Measurements from ENCODE around the gene SEMA5A. TPM values are rescaled to one million over a fixed set of nuclear protein-coding genes. Genes with fewer than 3 reads are reported as not detected.

The SEMA5A gene
- total RNA-seq, 1 donor from 2014 or later: 11.9 TPM

DNA sequence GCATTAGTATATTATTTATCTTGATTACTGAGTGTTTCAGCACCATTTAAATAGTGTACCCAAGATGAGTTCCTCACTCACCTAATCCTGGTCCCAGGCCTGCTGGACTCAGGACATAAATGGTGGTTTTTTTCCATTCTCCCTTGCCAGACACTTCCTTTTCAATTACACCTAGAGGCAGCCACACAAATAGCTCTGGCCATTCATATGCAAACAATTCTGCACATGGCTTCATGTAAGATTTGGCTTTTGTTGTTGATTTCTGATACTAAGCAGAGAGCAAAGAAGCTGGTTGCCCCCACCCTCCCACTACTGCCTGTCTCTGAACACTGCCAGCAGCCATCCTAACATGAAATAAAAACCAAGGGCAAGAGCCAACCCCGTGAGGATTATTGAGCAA is 180.4 kb downstream of the SEMA5A start:
- no peak overlapping the region for H3K4me2 ChIP-seq
- no peaks in the 10 kb centered on the region for H3K27me3 ChIP-seq
- H3K4me1 ChIP-seq: peaks cover 8% of the 10 kb centered on the region
- H3F3A ChIP-seq (ENCODE audit: low read depth): no peaks in the 10 kb centered on the region
- peak; percentile 34 for DNase-seq (ENCODE audit: low spot score)
- Mint-ChIP-seq H3K27ac (peak overlapping the region; percentile 13), H3K4me3 (no peak overlapping the region), H3K9me3 (peaks cover 5% of the 10 kb centered on the region), H3K36me3 (peaks cover 9% of the 10 kb centered on the region), H3K4me1 (peaks cover 24% of the 10 kb centered on the region), H3K27me3 (ENCODE audit: insufficient read depth, low read depth) (no peaks in the 10 kb centered on the region)
- no peaks in the 10 kb centered on the region for H4K20me1 ChIP-seq (ENCODE audit: low read depth)
- no peak overlapping the region for H3K4me3 ChIP-seq
- H2AFZ ChIP-seq (replicated peaks): no peak overlapping the region
- H3K36me3 ChIP-seq: no peaks in the 10 kb centered on the region
- peaks cover 9% of the 10 kb centered on the region for H3K9me3 ChIP-seq (ENCODE audit: low read depth)
- TF ChIP-seq, protein P1, sequence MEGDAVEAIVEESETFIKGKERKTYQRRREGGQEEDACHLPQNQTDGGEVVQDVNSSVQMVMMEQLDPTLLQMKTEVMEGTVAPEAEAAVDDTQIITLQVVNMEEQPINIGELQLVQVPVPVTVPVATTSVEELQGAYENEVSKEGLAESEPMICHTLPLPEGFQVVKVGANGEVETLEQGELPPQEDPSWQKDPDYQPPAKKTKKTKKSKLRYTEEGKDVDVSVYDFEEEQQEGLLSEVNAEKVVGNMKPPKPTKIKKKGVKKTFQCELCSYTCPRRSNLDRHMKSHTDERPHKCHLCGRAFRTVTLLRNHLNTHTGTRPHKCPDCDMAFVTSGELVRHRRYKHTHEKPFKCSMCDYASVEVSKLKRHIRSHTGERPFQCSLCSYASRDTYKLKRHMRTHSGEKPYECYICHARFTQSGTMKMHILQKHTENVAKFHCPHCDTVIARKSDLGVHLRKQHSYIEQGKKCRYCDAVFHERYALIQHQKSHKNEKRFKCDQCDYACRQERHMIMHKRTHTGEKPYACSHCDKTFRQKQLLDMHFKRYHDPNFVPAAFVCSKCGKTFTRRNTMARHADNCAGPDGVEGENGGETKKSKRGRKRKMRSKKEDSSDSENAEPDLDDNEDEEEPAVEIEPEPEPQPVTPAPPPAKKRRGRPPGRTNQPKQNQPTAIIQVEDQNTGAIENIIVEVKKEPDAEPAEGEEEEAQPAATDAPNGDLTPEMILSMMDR (IDR thresholded peaks at IDR 0.05): peak; percentile 8
- TF ChIP-seq EZH2phosphoT487 (IDR thresholded peaks at IDR 0.05) (no peak), EZH2 (IDR thresholded peaks at IDR 0.05) (no peak)
- H3K27ac ChIP-seq: no peak overlapping the region
- H3K79me2 ChIP-seq (ENCODE audit: low read depth): no peaks in the 10 kb centered on the region
- H3K9ac ChIP-seq: no peak overlapping the region

DNA sequence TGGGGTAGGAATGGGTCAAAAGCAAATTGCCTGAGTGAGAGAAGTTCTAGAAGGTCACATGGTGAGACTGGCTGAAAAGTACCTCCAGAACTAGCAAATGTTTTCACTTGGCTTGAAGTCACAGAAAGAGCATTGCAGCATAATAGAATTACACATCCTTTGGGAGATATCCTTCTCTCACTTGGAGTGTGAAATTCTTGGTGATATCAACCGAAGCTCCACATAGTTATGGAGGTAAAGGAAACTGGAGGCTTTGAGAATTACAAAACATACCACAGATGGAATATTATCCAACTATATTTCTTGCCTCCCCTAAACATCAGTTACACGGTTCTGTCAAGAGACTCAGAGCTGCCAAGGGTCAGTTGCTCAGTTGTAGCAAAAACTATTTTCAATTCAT is 182.4 kb downstream of the SEMA5A start:
- Histone ChIP-seq H3K27me3 (no peaks in the 10 kb centered on the region), H3K4me2 (no peak overlapping the region), H3F3A (ENCODE audit: low read depth) (no peaks in the 10 kb centered on the region), H3K79me2 (ENCODE audit: low read depth) (no peaks in the 10 kb centered on the region), H3K36me3 (no peaks in the 10 kb centered on the region), H3K9ac (no peak overlapping the region), H3K9me3 (ENCODE audit: low read depth) (peaks cover under 1% of the 10 kb centered on the region), H4K20me1 (ENCODE audit: low read depth) (no peaks in the 10 kb centered on the region), H3K4me1 (peaks cover 8% of the 10 kb centered on the region), H3K27ac (no peak overlapping the region), H3K4me3 (no peak overlapping the region), H2AFZ (replicated peaks) (no peak overlapping the region)
- Mint-ChIP-seq H3K36me3 (peaks cover 1% of the 10 kb centered on the region), H3K27me3 (ENCODE audit: insufficient read depth, low read depth) (no peaks in the 10 kb centered on the region), H3K9me3 (peaks cover under 1% of the 10 kb centered on the region), H3K4me3 (no peak overlapping the region), H3K4me1 (peaks cover 20% of the 10 kb centered on the region), H3K27ac (no peak overlapping the region)
- DNase-seq (ENCODE audit: low spot score): no peak
- TF ChIP-seq EZH2phosphoT487 (IDR thresholded peaks at IDR 0.05): no peak
- TF ChIP-seq EZH2 (IDR thresholded peaks at IDR 0.05): no peak
- TF ChIP-seq, protein P1 (IDR thresholded peaks at IDR 0.05): no peak

DNA sequence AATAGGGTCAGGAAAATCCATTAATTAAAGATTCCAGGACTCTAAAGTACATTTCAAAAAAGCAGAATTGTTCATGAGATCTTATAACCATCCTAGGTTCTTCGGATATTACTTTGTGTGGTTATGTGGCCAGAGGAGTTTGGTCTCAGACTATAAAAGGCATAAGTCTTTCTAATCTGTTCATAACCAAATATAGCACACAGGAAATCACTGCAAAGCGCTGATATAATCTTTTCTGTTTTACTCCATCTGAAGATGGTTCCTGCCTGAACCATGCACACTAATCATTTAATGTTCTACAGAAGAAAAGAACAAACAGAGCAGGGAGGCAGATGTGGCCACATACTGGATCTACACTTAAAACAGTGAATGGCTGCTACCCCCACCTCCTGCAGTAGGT is 182.8 kb downstream of the SEMA5A start:
- Histone ChIP-seq H3K27ac (no peak overlapping the region), H4K20me1 (ENCODE audit: low read depth) (no peaks in the 10 kb centered on the region), H2AFZ (replicated peaks) (no peak overlapping the region), H3K4me2 (no peak overlapping the region), H3K27me3 (no peaks in the 10 kb centered on the region), H3K9ac (no peak overlapping the region), H3F3A (ENCODE audit: low read depth) (no peaks in the 10 kb centered on the region), H3K79me2 (ENCODE audit: low read depth) (no peaks in the 10 kb centered on the region), H3K4me3 (no peak overlapping the region), H3K9me3 (ENCODE audit: low read depth) (no peaks in the 10 kb centered on the region), H3K4me1 (peaks cover 8% of the 10 kb centered on the region), H3K36me3 (no peaks in the 10 kb centered on the region)
- Mint-ChIP-seq H3K4me1 (peaks cover 24% of the 10 kb centered on the region), H3K4me3 (no peak overlapping the region), H3K27ac (no peak overlapping the region), H3K36me3 (no peaks in the 10 kb centered on the region), H3K27me3 (ENCODE audit: insufficient read depth, low read depth) (peaks cover 2% of the 10 kb centered on the region), H3K9me3 (no peaks in the 10 kb centered on the region)
- TF ChIP-seq EZH2phosphoT487 (IDR thresholded peaks at IDR 0.05): no peak
- TF ChIP-seq, protein P1 (IDR thresholded peaks at IDR 0.05): no peak
- TF ChIP-seq EZH2 (IDR thresholded peaks at IDR 0.05): no peak
- DNase-seq (ENCODE audit: low spot score): no peak
